Subcutaneous adipose tissue (tissue), 4 donors: ENCODE measurements around the gene SLCO2A1. TPM values are rescaled to one million over a fixed set of nuclear protein-coding genes. Genes with fewer than 3 reads are reported as not detected.

Experiments
- CTCF ChIP-seq: fragments of 450-650 bp; IDR thresholded peaks from one replicate; pipeline ENCODE4 v1.5.1; 2016; ENCODE audit warnings: low read depth, mild to moderate bottlenecking, control low read depth, antibody characterized with exemption, moderate library complexity
- total RNA-seq, 4 donors: library from RNA; depleted of rRNA; stranded (reverse); fragments of >200 nt; gene quantifications; one replicate each; pipeline ENCODE4 v1.1.0, GENCODE V29; 2016

The SLCO2A1 gene
- total RNA-seq, 4 donors from 2014 or later, result 2.4 to 7.2 (median 3.1) TPM

- no peak for TF ChIP-seq CTCF
These were observed 90.8 kb downstream of the SLCO2A1 start for GRCh38 chr3:133938770-133939462.

GRCh38 chr3:133937756-133938601 lies 91.7 kb downstream of the SLCO2A1 start:
- no peak for TF ChIP-seq CTCF

- no peak for TF ChIP-seq CTCF
These were observed 92.6 kb downstream of the SLCO2A1 start for GRCh38 chr3:133937061-133937686.

GRCh38 chr3:133935843-133936769 lies 93.6 kb downstream of the SLCO2A1 start:
- TF ChIP-seq CTCF, result no peak

GRCh38 chr3:133934996-133935842 lies 94.5 kb downstream of the SLCO2A1 start:
- no peak for TF ChIP-seq CTCF
